Anterior cingulate cortex (tissue), 58 donors: Measurements from ENCODE around the gene ACSF3.

Source experiments
- DNase-seq, 58 donors: peaks; one replicate each; lab custom pipeline; 2025; lab: John Stamatoyannopoulos, UW

Gene ACSF3

DNA sequence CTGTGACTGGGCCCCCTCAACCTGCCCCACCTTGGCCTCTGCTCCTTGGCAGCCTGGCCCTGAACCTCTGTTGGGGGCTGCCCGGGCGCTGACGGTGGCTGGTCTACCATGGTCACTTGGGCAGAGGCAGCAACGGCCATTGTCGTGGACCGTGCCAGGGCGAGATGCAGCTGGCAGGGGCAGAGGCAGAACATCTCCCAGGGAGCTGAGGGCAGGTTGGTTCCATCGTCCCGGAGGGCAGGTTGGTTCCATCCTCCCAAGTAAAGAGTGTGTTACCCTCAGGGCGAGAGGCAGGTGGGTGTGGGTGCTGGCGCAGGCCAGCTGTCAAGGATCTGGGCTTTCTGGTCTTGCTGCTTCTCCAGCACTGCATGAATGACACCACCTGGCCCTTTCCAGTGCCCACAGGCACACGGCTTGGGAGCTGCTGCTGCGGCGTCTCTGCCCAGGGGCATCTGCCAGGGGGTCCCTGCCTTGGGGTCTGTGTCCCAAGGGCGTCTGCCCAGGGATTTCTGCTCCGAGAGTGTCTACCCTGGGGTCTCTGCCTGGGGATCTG, 12.0 kb downstream of the ACSF3 start:
- no peak for DNase-seq

DNA sequence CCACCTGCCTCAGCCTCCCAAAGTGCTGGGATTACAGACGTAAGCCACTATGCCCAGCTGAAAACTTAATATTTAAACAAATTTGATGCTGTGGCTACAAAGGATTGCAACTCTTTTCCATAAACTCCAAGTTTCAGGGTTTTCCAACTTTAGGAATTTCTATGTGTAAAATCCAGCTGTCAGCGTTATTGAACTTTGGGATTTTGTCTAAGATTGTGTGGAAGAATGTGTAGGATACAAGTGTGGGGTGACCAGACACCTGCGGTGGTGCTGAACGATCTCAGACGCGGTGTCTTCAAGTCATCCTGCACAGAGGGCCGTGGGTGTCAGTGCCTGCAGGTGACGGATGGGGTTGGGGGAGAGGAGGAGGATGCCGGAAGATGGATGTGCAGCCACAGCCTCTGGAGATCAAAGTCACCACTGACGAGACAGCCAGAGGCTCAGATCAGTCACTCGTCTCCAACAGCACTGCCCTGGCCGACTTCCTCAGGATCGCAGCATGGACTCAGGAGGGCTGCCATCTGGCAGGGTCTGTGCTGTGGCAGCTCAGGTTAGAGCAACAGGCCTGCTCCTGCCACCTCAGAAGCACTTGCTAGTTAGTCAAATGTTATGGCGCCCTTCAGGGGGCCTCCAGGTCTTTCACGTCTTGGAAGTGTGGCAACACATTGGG, 13.0 kb downstream of the ACSF3 start:
- no peak for DNase-seq

DNA sequence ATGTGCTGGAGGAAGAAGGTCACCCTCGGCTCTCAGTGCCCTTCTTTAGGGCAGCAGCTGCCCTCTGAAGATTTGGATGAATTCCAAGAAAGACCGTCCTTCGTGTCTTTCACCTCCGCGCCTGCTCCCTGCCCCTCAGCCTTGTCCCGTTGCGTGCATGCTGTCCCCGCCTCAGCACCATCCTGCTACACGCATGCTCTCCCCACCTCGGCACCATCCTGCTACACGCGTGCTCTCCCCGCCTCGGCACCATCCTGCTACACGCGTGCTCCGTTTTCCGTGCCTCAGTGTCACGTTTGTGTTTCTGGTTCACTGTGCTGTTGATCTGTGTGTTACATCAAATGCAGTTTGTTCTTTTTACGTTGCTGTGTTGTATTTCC, 13.5 kb downstream of the ACSF3 start:
- DNase-seq, result no peak

DNA sequence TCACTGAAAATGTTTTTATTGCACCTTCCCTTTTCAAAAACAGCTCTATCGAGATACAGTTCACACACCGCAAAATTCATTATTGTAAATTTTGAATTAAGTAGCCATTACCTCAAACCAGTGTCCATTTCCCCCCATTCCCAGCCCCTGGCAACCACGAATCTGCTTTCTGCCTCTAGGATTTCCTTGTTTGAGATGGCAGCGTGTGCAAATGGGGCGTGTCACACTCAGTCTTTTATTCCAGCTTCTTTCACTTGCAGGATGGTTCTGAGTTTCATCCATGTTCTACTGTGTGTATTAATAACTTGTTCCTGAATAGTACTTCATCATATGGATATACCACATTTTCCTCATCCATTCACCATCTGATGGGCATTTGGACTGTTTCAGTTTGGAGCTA, 14.8 kb downstream of the ACSF3 start:
- DNase-seq, result no peak

DNA sequence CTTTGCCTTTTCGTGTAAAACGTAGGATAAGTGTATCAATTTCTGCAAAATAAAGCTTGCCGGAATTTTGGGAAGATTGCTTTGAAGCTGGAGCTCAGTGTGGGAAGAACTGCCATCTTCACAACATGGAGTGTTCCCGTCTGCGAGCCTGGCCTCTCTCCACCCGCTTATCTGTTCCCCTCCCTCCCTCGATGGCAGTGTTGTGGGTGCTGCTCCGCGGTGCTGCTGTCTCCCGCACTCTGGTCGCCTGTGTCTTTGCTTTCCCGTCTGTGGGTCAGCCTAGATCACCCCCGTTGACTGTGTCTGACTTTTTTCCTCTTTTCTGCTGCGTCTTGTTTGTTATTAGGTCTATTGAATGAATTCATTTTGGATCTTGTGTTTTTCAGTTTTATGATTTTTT, 17.0 kb downstream of the ACSF3 start:
- DNase-seq, result no peak

DNA sequence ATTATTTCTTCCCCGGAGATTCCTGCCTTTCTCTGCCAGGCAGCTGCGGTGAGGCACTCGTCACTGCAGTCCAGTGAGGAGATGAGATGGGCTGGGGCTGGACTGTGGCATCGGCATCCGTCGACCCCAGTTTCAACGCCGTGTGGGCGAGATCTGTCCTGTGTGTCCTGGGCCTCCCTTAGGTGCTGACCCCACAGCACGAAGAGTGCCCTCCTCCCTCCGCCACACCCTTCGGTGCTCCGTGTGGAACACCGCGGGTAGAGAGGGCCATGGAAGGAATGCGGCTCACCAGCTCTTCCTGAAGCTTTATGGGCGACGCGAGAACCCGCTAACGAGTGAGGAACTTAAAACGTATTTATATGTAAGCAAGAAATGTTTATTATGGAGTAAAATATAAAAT, 17.6 kb downstream of the ACSF3 start:
- no peak for DNase-seq

DNA sequence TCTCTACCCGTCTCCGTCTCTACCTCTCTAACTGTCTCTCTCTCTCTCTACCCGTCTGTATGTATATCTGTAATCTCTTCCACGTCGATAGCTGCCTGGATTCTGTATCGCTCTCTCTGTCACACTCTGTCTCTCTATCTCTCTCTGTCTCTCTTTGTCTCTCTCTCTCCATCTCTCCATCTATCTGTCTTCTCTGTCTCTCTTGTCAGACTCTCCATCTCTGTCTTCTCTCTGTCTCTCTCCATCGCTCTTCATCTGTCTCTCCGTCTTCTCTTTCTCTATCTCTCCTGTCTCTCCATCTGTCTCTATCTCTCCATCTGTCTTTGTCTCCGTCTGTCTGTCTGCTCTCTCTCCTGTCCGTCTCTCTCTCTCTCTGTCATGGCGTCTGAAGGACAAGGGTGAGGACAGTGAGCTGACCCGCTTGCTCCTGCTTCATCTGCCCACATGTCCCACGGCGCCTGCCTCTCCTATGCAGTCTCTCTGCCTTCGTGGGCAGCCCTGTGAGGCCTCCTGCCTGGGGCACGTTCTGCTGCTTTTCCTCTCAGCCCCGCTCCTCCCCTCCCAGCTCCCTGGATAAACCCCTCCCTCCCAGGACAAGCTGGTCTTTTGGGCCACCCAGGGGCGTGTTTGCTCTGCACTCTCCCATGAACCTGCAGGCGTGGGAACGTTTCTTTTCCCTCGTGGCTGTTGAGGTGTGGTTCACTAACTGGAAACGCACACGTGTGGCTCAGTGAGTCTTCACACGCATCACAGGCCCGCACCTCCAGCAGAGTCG, 18.9 kb downstream of the ACSF3 start:
- no peak for DNase-seq

DNA sequence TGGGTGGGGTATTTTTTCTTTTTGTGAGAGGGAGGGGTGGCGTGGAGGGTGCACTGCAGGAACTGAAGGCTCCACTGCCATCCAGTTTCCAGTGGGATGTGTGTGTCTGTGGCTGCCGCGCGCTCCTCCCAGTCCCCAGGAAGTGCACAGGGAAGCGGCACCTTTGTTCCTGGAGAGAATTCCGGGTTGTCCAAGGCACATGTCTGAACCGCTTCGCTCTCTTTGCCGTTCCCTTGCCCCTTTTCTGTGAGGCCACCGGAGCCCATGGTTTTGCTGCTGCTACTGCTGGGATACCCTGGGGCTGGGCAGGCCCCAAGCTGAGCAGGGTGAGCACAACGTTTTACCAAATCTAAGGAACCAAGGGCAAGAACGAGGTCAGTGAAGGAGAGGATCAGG, 19.5 kb downstream of the ACSF3 start:
- no peak for DNase-seq

DNA sequence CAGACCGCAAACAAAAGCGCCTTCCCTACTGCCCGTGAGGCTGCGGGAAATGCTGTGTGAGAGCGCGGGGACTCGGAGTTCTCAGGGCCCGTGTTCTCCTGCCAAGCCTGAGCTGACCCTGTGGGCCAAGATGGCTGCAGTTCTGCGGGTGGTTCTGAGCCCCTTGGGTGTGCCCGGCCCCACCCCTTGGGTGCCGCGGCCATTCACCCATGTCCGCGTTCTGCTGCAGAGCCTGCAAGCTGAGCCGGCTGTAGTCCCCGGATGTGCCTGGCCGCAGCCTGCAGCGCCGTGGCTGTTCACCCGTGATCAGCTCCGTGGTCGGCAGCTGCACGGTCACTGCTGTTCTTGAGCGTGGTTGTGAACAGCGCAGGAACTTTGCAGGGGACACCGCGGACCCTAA, 20.0 kb downstream of the ACSF3 start:
- DNase-seq, result no peak

DNA sequence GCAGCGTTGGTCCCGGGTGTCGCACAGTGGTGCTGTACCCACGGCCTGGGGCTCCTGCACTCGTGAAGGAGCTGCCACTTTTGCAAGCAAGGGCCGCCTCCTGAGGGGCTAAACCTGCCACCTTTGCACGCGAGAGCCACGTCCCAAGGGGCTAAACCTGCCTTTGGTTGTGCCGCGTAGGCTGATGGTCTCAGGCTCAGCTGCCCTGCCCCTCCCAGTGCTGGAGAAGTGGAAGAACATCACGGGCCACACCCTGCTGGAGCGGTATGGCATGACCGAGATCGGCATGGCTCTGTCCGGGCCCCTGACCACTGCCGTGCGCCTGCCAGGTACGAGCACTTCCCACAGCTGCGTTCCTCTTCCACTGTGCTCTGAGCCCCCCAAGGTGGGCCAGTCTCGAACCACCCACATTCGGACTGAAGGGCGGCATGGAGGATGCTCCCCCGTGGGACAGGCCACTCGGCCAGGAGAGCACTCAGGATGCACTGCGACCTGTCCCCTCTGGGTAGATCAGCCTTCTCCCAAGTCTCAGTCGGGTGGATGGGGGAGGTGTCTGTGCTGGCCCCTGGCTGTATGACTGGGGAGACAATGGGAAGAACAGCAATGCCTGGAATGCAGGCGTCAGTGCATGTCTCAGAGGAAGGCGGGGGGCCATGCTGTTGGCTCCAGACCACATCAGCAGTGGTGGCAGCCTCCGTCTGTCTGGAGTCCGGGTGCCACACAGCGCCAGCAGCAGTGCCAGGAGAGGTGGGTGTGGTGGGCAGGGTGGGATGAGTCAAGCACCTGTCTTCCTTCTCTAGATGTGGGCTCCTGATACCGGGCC, 20.7 kb downstream of the ACSF3 start:
- DNase-seq, result no peak

DNA sequence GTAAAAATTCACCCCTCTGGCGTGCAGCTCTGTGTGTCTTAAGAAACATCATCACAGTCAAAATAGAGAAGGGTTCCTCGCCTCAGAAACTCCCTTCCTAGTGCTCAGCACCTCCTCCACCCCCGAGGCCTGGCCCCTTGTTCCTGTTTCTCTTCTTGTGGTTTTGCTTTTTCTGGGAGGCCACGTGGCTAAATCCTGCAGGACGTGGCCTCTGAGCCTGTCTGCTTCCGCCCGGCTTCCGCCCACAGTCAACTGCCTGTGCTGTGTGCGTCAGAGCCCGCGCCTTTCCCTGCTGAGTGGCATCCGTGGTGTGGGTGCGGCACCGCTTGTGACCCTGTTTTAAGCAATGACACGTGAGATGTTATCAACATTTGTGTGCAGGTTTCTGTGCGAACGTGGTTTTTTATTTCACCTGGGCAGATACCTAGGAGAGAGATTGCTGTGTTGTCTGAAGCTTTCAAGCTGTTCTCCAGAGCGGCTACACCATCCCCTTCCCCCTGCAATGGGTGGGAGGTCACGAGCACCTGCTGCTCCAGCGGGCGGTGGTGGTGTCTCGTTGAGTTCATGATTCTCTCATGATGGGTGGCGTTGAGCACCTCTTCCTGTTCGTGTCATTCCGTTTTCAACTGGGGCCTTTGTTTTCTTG, 21.7 kb downstream of the ACSF3 start:
- peak in 47 of 58 donors; percentile 12 to 65 (median 36) for DNase-seq

DNA sequence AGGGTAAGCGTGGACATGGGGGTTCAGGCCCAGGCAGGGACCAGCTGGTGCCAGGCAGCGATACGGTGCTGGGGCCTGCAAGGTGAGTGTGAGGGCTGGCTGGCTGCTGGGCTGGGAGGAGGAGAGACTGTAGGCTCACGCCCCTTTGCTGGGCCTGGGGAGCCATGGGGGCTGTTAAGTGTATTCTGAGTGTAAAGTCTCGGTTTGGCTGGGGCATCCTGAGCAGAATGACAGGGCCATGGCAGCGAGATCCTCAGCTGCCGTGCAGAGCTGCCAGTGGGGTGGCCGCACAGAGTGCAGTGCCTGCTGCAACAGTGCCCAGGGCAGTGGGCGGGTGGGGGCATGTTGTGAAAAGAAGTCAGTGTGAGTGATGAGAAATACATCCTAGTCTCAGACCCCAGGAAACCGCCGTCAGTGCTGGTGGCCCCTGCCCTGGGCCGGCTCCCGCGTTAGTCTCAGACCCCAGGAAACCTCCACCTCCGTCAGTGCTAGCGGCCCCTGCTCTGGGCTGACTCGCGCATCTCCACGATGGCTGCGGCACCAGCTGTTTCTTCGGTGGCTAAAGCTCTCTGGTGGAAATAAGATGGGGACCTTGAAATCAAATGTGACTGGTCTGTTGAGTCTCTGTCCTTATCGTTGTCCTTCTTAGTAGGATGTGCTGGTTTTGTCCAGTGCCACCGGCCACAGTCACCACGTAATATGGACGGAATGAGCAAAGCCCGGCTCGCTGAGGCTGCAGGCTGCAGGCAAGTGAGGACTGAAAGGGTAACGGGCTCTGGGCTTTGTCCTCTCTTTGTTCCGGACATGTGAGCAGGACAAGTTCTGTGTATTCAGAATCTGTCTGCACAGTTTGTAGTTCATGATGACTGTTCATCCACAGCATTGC, 22.9 kb downstream of the ACSF3 start:
- no peak for DNase-seq

DNA sequence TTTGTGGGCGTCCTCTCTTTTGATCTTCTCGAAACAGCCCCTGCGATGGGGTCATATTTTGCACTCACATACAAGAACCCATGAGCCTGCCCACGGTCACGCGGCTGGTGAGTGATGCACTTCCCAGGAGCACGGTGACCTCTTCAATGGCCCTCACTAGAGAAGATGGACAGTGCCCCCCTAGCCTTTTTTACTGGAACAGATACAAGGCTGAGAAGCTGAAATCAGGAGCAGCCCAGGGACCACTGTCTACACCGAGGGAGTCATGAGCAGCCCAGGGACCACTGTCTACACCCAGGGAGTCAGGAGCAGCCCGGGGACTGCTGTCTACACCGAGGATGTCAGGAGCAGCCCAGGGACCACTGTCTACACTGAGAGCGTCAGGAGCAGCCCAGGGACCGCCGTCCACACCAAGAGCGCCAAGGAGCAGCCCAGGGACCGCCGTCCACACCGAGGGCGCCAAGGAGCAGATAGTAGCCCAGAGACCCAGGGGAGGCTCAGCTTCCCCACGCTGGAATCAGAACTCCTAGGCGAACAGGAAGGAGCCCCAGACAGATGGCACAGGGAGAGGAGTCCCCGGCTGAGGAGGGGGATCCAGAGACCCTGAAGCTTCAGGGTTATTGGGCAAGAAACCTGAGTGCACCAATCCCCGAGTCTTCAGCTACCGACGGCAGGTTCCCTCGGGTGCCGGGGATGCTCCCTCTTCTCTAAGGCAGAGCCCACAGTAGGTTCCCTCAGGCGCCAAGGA, 23.7 kb downstream of the ACSF3 start:
- no peak for DNase-seq

DNA sequence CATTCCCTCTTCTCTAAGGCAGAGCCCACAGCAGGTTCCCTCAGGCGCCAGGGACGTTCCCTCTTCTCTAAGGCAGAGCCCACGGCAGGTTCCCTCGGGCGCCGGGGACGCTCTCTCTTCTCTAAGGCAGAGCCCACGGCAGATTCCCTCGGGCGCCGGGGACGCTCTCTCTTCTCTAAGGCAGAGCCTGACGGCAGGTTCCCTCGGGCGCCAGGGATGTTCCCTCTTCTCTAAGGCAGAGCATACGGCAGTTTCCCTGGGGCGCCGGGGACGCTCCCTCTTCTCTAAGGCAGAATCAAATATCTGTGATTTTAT, 24.3 kb downstream of the ACSF3 start:
- DNase-seq, result no peak

DNA sequence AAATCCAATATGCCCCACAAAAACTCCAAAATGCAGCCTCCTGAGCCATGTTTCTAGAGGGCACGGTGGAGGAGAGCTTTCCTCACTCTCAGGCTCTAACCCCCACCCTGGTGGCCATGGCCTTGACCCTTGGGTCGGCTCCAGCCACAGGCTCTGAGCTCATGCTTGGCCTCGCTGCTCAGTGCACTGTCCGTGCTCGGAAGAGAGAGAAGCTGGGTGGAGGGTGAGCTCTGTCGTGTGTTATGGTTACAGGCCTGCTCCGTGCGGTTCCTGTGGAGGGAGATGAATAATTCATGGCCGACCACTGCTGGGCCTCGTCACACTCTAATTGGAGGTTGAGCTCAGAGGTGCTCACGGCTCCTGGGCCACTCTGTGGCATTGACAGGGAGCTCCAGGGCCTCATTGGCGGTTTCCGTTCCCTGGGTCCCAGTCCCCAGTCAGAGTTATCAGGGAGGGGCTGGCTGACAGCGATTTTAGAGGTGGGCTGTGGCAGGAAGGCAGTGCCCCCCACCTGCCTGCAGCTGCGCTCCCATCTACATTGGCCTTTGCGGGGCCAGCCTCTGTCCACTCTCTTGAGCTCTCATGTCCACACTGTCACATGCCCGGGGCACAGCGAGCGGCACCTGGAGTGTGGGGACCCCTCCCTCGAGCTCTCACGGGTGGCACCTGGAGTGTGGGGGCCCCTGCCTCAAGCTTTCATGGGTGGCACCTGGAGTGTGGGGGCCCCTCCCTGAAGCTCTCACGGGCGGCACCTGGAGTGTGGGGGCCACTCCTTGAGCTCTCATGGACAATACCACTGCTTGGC, 24.9 kb downstream of the ACSF3 start:
- no peak for DNase-seq

DNA sequence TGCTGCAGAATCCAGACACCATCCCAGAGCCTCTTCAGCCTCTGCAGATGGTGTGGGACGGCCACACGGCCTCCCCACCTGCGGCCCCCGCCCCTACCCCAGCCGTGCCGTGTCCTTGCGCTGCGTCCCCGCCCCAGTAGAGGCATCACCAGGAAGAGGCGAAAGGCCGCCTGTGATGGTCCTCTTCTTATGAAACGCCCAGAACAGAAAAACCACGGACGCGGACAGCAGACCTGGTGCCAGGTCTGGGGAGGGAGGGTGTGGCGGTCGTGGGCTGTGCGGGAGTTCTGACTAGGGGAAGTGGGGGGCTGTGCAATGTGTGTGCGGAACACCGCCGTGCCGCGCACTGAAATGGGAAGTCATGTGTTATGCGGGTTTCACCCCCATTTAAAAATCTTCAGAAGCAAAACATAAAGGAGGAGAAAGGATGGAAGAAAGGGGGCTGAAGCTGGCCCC, 25.5 kb downstream of the ACSF3 start:
- no peak for DNase-seq

DNA sequence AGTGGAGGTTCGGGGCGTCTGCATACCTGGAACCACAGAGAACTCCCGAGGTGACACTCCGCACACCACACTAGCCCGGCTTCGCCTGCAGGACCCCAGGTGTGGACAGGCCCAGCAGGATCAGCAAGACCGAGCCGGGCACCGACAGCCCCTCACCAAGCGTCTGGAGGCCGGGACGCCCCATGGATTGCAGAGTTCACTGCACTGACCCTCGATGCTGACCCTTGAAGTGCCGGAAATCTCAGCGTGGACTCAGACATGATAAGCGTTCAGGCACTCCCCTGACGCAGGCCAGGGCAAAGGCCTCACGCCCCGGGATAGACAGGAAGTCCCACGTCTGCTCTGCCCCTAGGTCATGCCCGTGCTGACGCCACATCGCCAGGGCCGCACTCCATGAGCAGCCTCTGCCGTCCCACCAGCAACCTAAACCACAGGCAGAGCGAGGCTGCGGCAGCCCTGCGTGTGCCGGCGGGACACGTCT, 26.0 kb downstream of the ACSF3 start:
- DNase-seq, result no peak

DNA sequence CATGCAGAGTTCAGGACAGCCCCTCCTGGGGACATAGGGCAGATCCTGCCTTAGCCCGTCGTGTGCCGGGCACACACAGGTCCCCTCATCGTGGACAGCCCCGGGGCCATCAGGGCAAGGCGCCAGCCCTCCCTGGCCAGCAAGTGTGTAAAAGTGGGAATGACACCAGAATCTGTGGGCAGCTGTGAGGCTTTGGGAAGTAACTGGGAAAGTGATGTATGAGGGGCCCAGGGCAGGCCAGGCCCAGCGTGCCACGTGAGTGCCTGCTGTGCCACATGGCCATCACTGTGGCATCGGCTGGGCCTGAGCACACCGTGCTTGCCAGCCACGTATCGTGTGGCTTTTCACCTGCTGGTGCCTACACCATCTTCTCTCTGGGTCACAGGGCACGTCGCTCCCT, 26.6 kb downstream of the ACSF3 start:
- no peak for DNase-seq
